Measurements from ENCODE around the gene NISCH.
A peak's percentile ranks its signal among the peaks of the same experiment; 100 is the strongest.

NISCH gene

GRCh38 chr3:52528586-52529375, 73.4 kb downstream of the NISCH start:
- no peak for DNase-seq

GRCh38 chr3:52529376-52530333, 74.3 kb downstream of the NISCH start:
- DNase-seq, result no peak

- DNase-seq, result no peak
These were observed 75.8 kb downstream of the NISCH start for GRCh38 chr3:52530918-52531826.

- no peak for DNase-seq
These were observed 76.6 kb downstream of the NISCH start for GRCh38 chr3:52531860-52532516.

- no peak for DNase-seq
These were observed 77.1 kb downstream of the NISCH start for GRCh38 chr3:52532517-52532837.

- DNase-seq, result no peak
These were observed 77.6 kb downstream of the NISCH start for GRCh38 chr3:52532838-52533622.

- peak; percentile 50 for DNase-seq
These were observed 78.3 kb downstream of the NISCH start, which contains the start of gene NT5DC2 for GRCh38 chr3:52533623-52534280. NT5DC2 (minus strand) TSS chr3:52533857; CDS start chr3:52533737, 120 bp downstream.

- peak; percentile 5 for DNase-seq
These were observed 79.1 kb downstream of the NISCH start for GRCh38 chr3:52534281-52535183.

GRCh38 chr3:52535411-52536111, 80.2 kb downstream of the NISCH start:
- DNase-seq, result no peak

- no peak for DNase-seq
These were observed 80.6 kb downstream of the NISCH start for GRCh38 chr3:52536112-52536368.

GRCh38 chr3:52536369-52537164, 81.2 kb downstream of the NISCH start, which contains the start of gene UQCC5:
UQCC5 (plus strand) TSS chr3:52536605; CDS start chr3:52536756, 151 bp downstream.
- peak; percentile 95 for DNase-seq

GRCh38 chr3:52537165-52537620, 81.8 kb downstream of the NISCH start:
- no peak for DNase-seq

- DNase-seq, result no peak
These were observed 82.5 kb downstream of the NISCH start for GRCh38 chr3:52537726-52538421.

- DNase-seq, result no peak
These were observed 83.7 kb downstream of the NISCH start for GRCh38 chr3:52539010-52539653.

- no peak for DNase-seq
These were observed 85.6 kb downstream of the NISCH start for GRCh38 chr3:52541050-52541449.

Measured in NCI-H1105 (cell line).